Neural cell (in vitro differentiated cells): ENCODE results near the gene CD248.

ENCODE experiments used
- CTCF ChIP-seq: fragments of 450-650 bp; IDR thresholded peaks from 2 replicates; pipeline ENCODE4 v1.5.1; 2014; ENCODE audit warnings: antibody characterized with exemption, mild to moderate bottlenecking, moderate library complexity; ENCODE audit not compliant: poor library complexity, severe bottlenecking
- EP300 ChIP-seq: fragments of 450-650 bp; conservative IDR thresholded peaks from 2 replicates; pipeline ENCODE4 v1.6.1; 2014; ENCODE audit warnings: antibody characterized with exemption, mild to moderate bottlenecking, moderate library complexity; ENCODE audit not compliant: poor library complexity, severe bottlenecking
- EZH2 ChIP-seq: fragments of 200-600, 300-800 bp; shearing (Covaris generic), sonication (generic); IDR thresholded peaks from 2 replicates; pipeline ENCODE4 v1.6.1; 2014; ENCODE audit warnings: antibody characterized with exemption, low read length, borderline replicate concordance, mild to moderate bottlenecking; ENCODE audit not compliant: insufficient read depth, poor library complexity, severe bottlenecking
- MXI1 ChIP-seq: fragments of 450-650 bp; conservative IDR thresholded peaks from 2 replicates; pipeline ENCODE4 v1.6.1; 2014; ENCODE audit warnings: antibody characterized with exemption, mild to moderate bottlenecking; ENCODE audit not compliant: poor library complexity, severe bottlenecking
- POLR2AphosphoS5 ChIP-seq: IDR thresholded peaks from 2 replicates; pipeline ENCODE4 v1.6.1; 2012
- RAD21 ChIP-seq: fragments of 450-650 bp; conservative IDR thresholded peaks from 2 replicates; pipeline ENCODE4 v1.6.1; 2014; ENCODE audit warnings: antibody characterized with exemption, mild to moderate bottlenecking, moderate library complexity
- REST ChIP-seq: IDR thresholded peaks from 2 replicates; pipeline ENCODE4 v1.6.1; 2012; ENCODE audit warnings: borderline replicate concordance
- SMC3 ChIP-seq: fragments of 450-650 bp; conservative IDR thresholded peaks from 2 replicates; pipeline ENCODE4 v1.6.1; 2014; ENCODE audit warnings: antibody characterized with exemption, mild to moderate bottlenecking, moderate library complexity; ENCODE audit not compliant: poor library complexity
- TAF1 ChIP-seq: IDR thresholded peaks from 2 replicates; pipeline ENCODE4 v1.6.1; 2012; ENCODE audit warnings: low read depth

GRCh38 chr11:66328031-66328301, 11.1 kb upstream of the CD248 start:
- TF ChIP-seq EZH2 (no peak), CTCF (no peak), EP300 (no peak), REST (no peak), MXI1 (no peak), SMC3 (no peak), POLR2AphosphoS5 (no peak), TAF1 (no peak), RAD21 (no peak)
